HG03571 (cell line): ENCODE measurements around the gene VHLL.

ENCODE experiments used
- ATAC-seq: cut with Tn5 transposase; IDR thresholded peaks from one replicate; pipeline ENCODE4 v1.9.1; 2021; ENCODE audit not compliant: unreplicated experiment

The VHLL gene

DNA sequence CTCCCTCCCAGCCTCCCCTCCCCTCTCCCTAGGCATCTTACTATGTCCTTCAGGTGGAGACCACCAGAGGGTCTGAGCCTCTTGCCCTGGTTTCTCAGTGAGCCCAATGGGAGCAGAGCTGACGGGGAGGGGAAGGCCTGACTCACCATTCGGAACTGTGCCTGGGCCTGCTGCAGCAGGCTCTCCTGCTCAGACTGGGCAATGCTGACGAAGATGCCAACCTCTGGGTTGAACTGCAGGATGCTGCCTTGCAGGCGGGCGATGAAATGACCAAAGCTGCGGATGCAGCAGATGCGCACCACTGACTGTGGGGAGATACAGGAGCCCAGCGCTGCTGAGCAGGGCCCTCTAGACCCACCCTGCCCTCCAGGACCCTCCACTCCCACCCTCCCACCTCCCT, 40.2 kb downstream of the VHLL start:
- no peak for ATAC-seq

DNA sequence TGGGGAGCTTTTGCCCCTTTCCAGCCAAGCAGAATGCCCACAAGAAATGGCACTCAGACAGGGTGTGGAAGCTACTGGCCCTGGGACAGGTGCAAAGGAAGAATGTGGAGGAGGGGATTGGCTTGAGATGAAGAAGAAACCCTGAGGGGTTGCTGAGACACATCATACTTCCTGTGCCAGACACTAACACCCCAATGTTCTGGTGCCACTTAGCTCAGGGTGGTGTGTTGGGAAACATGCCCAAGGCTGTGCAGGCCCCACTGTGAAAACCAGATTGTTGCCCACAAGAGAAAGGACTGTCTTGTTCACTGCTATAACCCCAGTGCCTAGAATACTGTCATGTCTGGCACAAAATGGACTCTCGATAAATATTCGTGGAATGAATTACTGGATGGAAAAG, 41.4 kb downstream of the VHLL start:
- ATAC-seq, result no peak

DNA sequence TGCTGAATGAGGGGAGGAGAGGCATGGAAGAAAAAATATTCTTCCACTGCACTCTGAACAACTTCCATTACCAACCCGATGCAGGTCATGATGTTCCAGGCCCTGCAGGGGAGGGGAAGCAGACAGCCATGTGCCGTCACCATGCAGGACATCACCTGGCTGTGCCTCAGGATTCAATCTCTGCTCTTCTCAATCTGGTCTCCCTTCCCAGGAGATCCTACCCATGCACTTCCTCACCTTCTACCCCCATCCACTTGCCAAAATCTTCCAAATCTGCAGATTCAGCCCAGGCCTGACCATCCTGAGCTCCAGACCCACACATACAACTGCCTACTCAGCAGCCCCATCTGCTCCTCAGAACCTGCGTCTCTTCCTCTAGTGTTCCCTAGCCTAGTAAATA, 45.5 kb downstream of the VHLL start:
- no peak for ATAC-seq

DNA sequence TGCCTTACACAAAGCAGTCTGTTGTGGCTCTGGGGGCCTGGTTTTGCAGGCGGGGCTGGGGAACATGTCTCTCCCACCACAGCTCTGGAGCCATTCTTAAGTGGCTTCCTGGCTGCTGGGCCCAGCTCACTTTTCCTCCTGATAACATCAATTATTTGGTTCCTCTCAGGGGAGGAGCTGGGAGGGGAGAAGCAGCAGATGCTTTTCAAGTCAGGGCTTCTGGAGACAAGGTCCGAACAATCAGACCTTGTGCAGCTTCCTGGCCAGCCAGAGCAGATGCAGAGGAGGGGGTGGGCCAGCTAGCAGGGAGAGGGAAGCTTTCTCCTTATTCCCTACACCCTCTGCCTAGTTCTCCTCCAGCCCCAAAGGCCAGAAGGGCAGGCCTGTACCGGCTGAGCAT, 47.6 kb downstream of the VHLL start:
- ATAC-seq, result no peak

DNA sequence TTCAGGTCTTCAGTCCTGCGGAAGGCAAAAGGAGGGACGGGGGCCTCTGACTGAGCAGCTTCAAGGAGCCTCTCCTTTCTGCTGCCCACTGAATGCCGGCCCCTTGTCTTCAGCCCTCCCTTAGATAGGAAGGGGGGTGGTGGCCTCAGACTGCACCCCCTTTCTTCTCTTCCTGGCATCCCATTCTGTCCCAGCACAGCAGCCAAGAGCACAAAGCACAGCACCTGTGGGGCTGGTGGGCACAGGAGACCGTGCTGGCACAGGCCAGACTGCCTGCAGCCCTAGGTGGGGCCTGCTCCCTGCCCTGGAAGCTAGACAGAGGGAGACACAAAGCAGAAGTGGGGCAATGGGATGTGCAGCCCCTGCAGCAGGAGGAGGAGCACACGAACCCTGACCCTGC, 49.5 kb downstream of the VHLL start:
- no peak for ATAC-seq
